Endothelial cell of umbilical vein (primary cell): ENCODE measurements around the gene PGLYRP4. TPM values are rescaled to one million over a fixed set of nuclear protein-coding genes. Genes with fewer than 3 reads are reported as not detected.

Experiments used
- BruUV-seq: library from RNA; stranded (reverse); fragments of 400-500 nt; replicated peaks from 2 replicates; lab custom pipeline; 2021; lab: Mats Ljungman, UMichigan
- CTCF ChIA-PET: fragments of 300-600, 350-600 bp; sonication (Branson Sonifier 250); formaldehyde crosslinking; loops from one replicate; lab custom pipeline; 2021; ENCODE audit warnings: antibody characterized with exemption, inconsistent platforms; lab: Charles Lee
- POLR2A ChIA-PET: fragments of 300-600, 350-600 bp; sonication (Branson Sonifier 250); formaldehyde crosslinking; loops from one replicate; lab custom pipeline; 2021; ENCODE audit warnings: antibody characterized with exemption, inconsistent platforms; lab: Charles Lee
- DNase-seq: peaks from one replicate; pipeline ENCODE4 v3.0.0-alpha.2; 2011; ENCODE audit warnings: low read depth, low spot score
- FAIRE-seq: peaks from 2 replicates; lab custom pipeline; 2011; peaks lifted over from hg19 to GRCh38; lab: Jason Lieb, UNC
- H2AFZ ChIP-seq: 2 replicates; pipeline ENCODE4 v1.6.0; 2012; ENCODE audit warnings: low read depth, low read length, control low read depth, inconsistent platforms
- H3K27ac ChIP-seq: 2 replicates; pipeline ENCODE4 v1.5.1; 2011; ENCODE audit warnings: low read depth, mild to moderate bottlenecking, control low read depth, low read length, moderate library complexity; ENCODE audit not compliant: insufficient read depth
- H3K27me3 ChIP-seq, 2 experiments: 2 replicates each; pipeline versions ENCODE4 v1.6.0 to v1.6.1; 2011; ENCODE audit warnings: low read length in 2 of 2, mixed read lengths in 1 of 2; ENCODE audit not compliant: control insufficient read depth in 2 of 2, insufficient read depth in 2 of 2
- H3K36me3 ChIP-seq, 2 experiments: 2 replicates in 1 of 2; 3 replicates in 1 of 2; pipeline ENCODE4 v1.5.1; 2011; ENCODE audit warnings: low read length in 2 of 2, mild to moderate bottlenecking in 1 of 2, moderate library complexity in 1 of 2; ENCODE audit not compliant: control insufficient read depth in 2 of 2, insufficient read depth in 2 of 2; ENCODE audit errors: extremely low read depth in 1 of 2
- H3K4me1 ChIP-seq: 3 replicates; pipeline ENCODE4 v1.5.1; 2011; ENCODE audit warnings: mild to moderate bottlenecking, low read length; ENCODE audit not compliant: control insufficient read depth, insufficient read depth; ENCODE audit errors: extremely low read depth
- H3K4me2 ChIP-seq: 2 replicates; pipeline ENCODE4 v1.6.1; 2011; ENCODE audit warnings: low read length, control low read depth, mixed read lengths; ENCODE audit not compliant: insufficient read depth
- H3K4me3 ChIP-seq, 3 experiments: fragments of 200-600 bp in 1 of 3; sonication (generic), shearing (Covaris generic) in 1 of 3; replicated peaks in 1 of 3; 2 replicates each; pipeline ENCODE4 v1.5.1; 2011 to 2016; ENCODE audit warnings: control low read depth in 3 of 3, low read length in 3 of 3, mild to moderate bottlenecking in 2 of 3, inconsistent platforms in 1 of 3, low read depth in 1 of 3, moderate library complexity in 1 of 3; ENCODE audit not compliant: insufficient read depth in 1 of 3
- H3K79me2 ChIP-seq: 2 replicates; pipeline ENCODE4 v1.6.0; 2012; ENCODE audit warnings: low read length, inconsistent platforms; ENCODE audit not compliant: control insufficient read depth, insufficient read depth
- H3K9ac ChIP-seq: replicated peaks from 2 replicates; pipeline ENCODE3; 2011; ENCODE audit warnings: low read length, control low read depth; ENCODE audit not compliant: insufficient read depth; ENCODE audit errors: extremely low read depth
- H3K9me1 ChIP-seq: replicated peaks from 3 replicates; pipeline ENCODE4 v1.6.0; 2011; ENCODE audit warnings: mild to moderate bottlenecking, low read length; ENCODE audit not compliant: control insufficient read depth, insufficient read depth; ENCODE audit errors: extremely low read depth
- H3K9me3 ChIP-seq: replicated peaks from 2 replicates; pipeline ENCODE4 v1.5.1; 2012; ENCODE audit warnings: low read length, inconsistent platforms; ENCODE audit not compliant: control insufficient read depth, insufficient read depth
- H4K20me1 ChIP-seq: replicated peaks from 2 replicates; pipeline ENCODE3; 2011; ENCODE audit warnings: mild to moderate bottlenecking, low read length; ENCODE audit not compliant: control insufficient read depth, insufficient read depth; ENCODE audit errors: extremely low read depth
- EZH2 ChIP-seq: IDR thresholded peaks from 2 replicates; pipeline ENCODE4 v1.6.1; 2012; ENCODE audit warnings: borderline replicate concordance, low read depth, mild to moderate bottlenecking, moderate library complexity, low read length, inconsistent platforms; ENCODE audit not compliant: severe bottlenecking
- FOS ChIP-seq: IDR thresholded peaks from 2 replicates; pipeline ENCODE4 v1.6.1; 2011; ENCODE audit warnings: mild to moderate bottlenecking, low read length, moderate library complexity, borderline replicate concordance; ENCODE audit not compliant: insufficient read depth
- GATA2 ChIP-seq: IDR thresholded peaks from 2 replicates; pipeline ENCODE4 v1.7.0; 2011; ENCODE audit warnings: low read depth, mild to moderate bottlenecking, moderate library complexity, mixed read lengths, low read length; ENCODE audit not compliant: insufficient read length, insufficient read depth
- JUN ChIP-seq: IDR thresholded peaks from 2 replicates; pipeline ENCODE4 v1.6.1; 2011; ENCODE audit warnings: borderline replicate concordance, low read depth; ENCODE audit not compliant: insufficient read length, insufficient read depth
- MYC ChIP-seq: IDR thresholded peaks from one replicate; pipeline ENCODE4 v1.6.1; 2011; ENCODE audit warnings: mild to moderate bottlenecking, low read depth, low read length
- POLR2A ChIP-seq: IDR thresholded peaks from 2 replicates; pipeline ENCODE4 v1.6.1; 2012; ENCODE audit warnings: low read depth, mild to moderate bottlenecking, control low read depth, low read length
- POLR2AphosphoS5 ChIP-seq: IDR thresholded peaks from 2 replicates; pipeline ENCODE4 v1.6.1; 2012; ENCODE audit warnings: low read depth, mild to moderate bottlenecking, control low read depth, low read length, moderate library complexity; ENCODE audit not compliant: insufficient read depth
- dilution Hi-C: fragments of 300-500 bp; cut with MboI; formaldehyde crosslinking; loops from one replicate; pipeline ENCODE4 v1.15.0; 2019; ENCODE audit warnings: low sequenced_read_pairs; ENCODE audit not compliant: extremely low pct_ligation_motif_present
- intact Hi-C: fragments of 100-400 bp; cut with micrococcal nuclease; formaldehyde crosslinking; loops from one replicate; pipeline ENCODE4 v1.10.0; 2022
- polyA plus RNA-seq, 4 experiments: library from polyadenylated mRNA; depleted of rRNA in 3 of 4; stranded (reverse) in 3 of 4; unstranded in 1 of 4; fragments of >200 nt; gene quantifications; 2 replicates each; pipeline versions ENCODE4 v1.2.1 to v1.2.3, GENCODE V29; 2011 to 2012; ENCODE audit warnings: missing spikeins in 1 of 4
- total RNA-seq: library from RNA; stranded (reverse); gene quantifications from 2 replicates; pipeline ENCODE4 v1.2.3, GENCODE V29; 2021
- TF ChIP-seq, protein P1 (sequence below): IDR thresholded peaks from 2 replicates; pipeline ENCODE4 v1.6.1; 2011; ENCODE audit not compliant: insufficient read depth, insufficient read length
- TF ChIP-seq, protein P2 (sequence below), 2 donors: IDR thresholded peaks; 1 replicate in 1 of 2; 2 replicates in 1 of 2; pipeline ENCODE4 v1.5.1; 2011; ENCODE audit warnings: low read length in 2 of 2, mild to moderate bottlenecking in 2 of 2, moderate library complexity in 2 of 2, control low read depth in 1 of 2, inconsistent platforms in 1 of 2, low read depth in 1 of 2; ENCODE audit not compliant: insufficient read depth in 1 of 2; ENCODE audit errors: extremely low read depth in 1 of 2

PGLYRP4 gene
- total and polyA plus RNA-seq, 2 donors (not counting 3 experiments of a cell fraction or from before 2014, with no cell fraction given) = not detected

DNA sequence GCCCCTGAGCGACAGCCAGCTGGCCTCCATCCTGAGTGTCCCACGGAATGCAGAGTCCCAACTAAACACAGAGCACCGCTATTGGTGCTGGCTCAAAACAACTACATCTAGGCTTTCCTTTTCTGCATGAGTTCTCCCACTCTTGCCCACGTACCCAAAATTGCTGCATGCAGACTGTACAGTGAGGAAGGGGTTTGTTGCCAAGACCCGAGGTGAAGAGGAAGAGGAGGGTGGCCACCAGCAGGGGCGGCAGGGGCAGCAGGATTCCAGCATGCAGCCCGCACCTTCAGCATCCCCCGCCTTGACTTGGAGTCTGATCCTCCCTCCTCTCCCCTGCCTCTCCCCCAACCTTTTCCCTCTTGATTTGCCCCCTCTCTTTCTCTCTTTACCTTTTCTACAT lies 17.1 kb upstream of the PGLYRP4 start:
- Histone ChIP-seq H3K9me1 (no peaks in the 10 kb centered on the region), H3K36me3 (no peaks in the 10 kb centered on the region), H3K9ac (no peak overlapping the region), H3K4me1 (no peaks in the 10 kb centered on the region), H3K27me3 (no peaks in the 10 kb centered on the region), H3K4me2 (no peak overlapping the region), H3K27ac (no peak overlapping the region), H3K4me3 (no peak overlapping the region), H2AFZ (no peak overlapping the region), H3K79me2 (no peaks in the 10 kb centered on the region), H3K9me3 (no peaks in the 10 kb centered on the region), H4K20me1 (no peaks in the 10 kb centered on the region)
- BruUV-seq = no TSS peak
- CTCF ChIA-PET = no interaction called here
- intact Hi-C loops = no loop called here
- DNase-seq (no peak), FAIRE-seq (no peak)
- POLR2A ChIA-PET = no interaction called here
- TF ChIP-seq POLR2AphosphoS5 (no peak), EZH2 (no peak), FOS (no peak)
- dilution Hi-C loops = no loop called here

DNA sequence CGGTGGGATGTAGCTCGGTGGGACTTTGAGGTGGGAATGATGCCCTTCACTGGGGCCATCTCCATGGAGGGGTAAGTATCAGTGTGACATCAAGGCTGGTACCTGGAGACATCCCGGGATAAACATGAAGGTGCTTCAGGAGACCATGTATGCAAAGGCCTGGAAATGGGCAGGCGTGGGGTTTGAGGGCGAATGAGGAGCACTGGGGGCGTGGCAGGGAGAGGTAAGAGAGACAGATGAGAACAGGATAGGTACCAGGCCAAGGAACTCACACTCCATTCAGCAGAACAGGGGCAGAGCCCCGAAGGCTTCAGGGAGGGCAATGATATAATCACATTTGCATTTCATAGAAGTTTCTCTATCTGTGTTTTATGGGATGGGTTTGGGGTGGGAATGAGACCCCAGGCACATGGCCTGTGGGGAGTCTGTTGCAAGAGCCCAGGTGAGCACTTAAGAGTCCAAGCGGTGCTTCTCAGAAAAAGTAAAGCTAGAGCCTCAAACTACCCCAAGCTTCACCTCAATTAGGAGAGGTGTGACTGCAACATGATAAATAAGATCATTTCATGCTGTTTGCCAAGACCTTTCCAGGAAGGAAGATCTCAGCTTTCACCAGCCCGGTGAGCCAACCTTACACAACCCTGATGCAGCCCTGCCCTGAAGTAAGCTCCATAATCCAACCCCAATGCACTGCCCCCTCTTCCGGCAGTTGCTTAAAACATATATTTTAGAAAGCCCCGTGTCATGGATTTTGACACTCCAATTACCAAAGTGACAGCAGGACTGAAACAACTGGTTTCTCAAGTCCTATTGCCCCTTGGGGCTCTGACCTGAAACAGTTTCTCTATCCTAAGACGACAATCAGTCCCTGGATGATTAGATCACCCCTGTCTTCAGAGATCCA lies 16.4 kb upstream of the PGLYRP4 start:
- Histone ChIP-seq H3K9me3 (no peaks in the 10 kb centered on the region), H3K36me3 (no peaks in the 10 kb centered on the region), H4K20me1 (no peaks in the 10 kb centered on the region), H3K27ac (no peak overlapping the region), H3K4me2 (no peak overlapping the region), H3K4me3 (no peak overlapping the region), H3K9ac (no peak overlapping the region), H3K79me2 (no peaks in the 10 kb centered on the region), H3K9me1 (no peaks in the 10 kb centered on the region), H3K4me1 (no peaks in the 10 kb centered on the region), H2AFZ (no peak overlapping the region), H3K27me3 (no peaks in the 10 kb centered on the region)
- POLR2A ChIA-PET = no interaction called here
- CTCF ChIA-PET = interaction anchor here (1.5 kb wide), 1 partner anchor 130 kb away, joined by 5 read pairs; no protein-coding TSS in a partner anchor
- TF ChIP-seq POLR2A = no peak
- TF ChIP-seq MYC = no peak
- TF ChIP-seq JUN = no peak
- TF ChIP-seq POLR2AphosphoS5 = no peak
- TF ChIP-seq, protein P1, sequence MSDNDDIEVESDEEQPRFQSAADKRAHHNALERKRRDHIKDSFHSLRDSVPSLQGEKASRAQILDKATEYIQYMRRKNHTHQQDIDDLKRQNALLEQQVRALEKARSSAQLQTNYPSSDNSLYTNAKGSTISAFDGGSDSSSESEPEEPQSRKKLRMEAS = no peak
- TF ChIP-seq GATA2 = no peak
- no peak for TF ChIP-seq FOS
- TF ChIP-seq EZH2 = no peak
- TF ChIP-seq, protein P2, sequence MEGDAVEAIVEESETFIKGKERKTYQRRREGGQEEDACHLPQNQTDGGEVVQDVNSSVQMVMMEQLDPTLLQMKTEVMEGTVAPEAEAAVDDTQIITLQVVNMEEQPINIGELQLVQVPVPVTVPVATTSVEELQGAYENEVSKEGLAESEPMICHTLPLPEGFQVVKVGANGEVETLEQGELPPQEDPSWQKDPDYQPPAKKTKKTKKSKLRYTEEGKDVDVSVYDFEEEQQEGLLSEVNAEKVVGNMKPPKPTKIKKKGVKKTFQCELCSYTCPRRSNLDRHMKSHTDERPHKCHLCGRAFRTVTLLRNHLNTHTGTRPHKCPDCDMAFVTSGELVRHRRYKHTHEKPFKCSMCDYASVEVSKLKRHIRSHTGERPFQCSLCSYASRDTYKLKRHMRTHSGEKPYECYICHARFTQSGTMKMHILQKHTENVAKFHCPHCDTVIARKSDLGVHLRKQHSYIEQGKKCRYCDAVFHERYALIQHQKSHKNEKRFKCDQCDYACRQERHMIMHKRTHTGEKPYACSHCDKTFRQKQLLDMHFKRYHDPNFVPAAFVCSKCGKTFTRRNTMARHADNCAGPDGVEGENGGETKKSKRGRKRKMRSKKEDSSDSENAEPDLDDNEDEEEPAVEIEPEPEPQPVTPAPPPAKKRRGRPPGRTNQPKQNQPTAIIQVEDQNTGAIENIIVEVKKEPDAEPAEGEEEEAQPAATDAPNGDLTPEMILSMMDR (IDR thresholded peaks at IDR 0.05; ENCODE audit: extremely low read depth in 1 of 2, insufficient read depth in 1 of 2, low read depth in 1 of 2, low read length in 2 of 2) = no peak
- intact Hi-C loops (no loop called here), dilution Hi-C loops (no loop called here)
- BruUV-seq = no TSS peak
- no peak for FAIRE-seq
- DNase-seq = no peak
